Retina (tissue), 1 donor: ENCODE measurements around the gene ZFYVE26.

Source experiments
- DNase-seq: peaks from one replicate; pipeline ENCODE4 v3.0.0-alpha.2; 2016

Gene ZFYVE26

DNA sequence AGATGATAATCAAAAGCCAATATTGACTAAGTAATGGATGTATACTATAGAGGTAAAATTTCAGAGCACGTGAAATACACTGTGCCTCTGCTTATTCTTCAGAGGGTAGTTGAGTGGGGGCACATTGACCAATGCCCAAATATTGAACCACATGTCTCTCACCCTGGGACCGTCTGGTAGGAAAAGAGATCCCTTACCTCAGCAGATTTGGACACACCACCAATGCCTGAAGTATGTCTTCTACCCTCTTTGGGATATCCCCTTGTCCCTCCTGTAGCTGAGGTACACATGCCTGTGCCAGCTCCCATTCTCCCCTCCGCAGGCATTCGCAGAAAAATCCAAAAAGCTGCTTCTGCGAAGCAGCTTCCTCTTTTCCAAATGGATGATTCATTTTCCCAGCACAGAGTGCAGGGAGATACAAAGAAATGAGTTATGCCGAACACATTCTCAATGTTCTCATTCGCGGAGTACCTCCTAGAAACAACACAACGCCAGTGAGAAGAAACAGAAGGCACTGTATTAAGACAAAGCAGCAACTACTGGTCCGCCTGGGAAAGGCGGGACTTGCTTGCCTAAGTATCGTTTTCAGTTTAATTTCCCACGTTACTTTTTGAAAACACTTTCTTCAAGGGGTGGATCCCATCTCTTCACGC lies 691 bp downstream of the ZFYVE26 start:
- peak; percentile 4 for DNase-seq

DNA sequence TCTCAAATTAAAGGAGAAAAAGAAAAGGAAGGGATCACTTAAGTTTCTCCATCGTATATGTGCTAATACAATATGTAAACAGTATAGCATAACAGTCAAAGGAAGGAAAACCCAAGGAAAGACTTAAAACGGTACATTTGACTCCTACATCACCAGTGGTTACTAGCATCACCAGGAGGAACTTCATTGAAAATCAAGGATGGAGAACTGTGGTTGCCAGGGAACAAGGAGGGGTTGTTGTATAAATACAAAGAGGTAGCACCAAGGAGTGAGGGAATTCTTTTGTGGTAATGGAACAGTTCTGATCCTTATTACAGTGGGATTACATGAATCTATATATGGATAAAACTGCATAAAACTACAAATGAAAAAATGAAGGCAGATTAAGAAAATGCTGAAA lies 1.6 kb downstream of the ZFYVE26 start:
- DNase-seq: no peak

DNA sequence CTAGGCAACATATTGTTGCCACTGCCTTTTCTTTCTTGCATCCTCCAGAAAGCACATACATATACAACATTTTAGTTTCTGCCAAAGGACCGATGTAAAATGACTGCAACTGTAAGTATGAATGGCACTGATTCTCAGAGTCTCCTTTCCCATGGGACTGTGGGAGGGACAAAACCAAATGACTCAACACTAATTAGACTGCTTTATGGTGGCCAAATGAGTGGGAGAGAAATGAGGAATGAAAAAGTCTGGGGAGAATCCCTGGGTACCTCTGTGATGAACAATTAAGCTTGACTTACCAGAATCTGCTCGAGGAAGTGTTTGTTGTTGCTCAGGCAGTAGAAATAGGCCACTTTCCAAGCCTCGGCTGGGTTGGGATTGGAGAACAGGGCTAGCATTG lies 10.1 kb downstream of the ZFYVE26 start:
- no peak for DNase-seq

DNA sequence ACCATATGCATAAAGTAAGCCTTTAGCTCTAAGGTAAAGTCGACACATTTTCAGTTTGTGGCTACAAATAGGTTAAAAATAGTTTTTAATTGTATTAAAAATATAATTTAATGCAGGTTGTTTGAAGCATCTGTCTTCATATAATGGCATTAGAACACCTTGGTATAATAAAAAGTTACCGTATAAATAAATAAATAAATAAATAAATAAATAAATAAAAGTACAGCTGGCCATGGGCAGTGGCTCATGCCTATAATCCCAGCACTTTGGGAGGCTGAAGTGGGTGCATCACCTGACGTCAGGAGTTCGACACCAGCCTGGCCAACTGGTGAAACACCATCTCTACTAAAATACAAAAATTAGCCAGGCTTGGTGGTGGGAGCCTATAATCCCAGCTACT lies 15.6 kb downstream of the ZFYVE26 start:
- DNase-seq: no peak

DNA sequence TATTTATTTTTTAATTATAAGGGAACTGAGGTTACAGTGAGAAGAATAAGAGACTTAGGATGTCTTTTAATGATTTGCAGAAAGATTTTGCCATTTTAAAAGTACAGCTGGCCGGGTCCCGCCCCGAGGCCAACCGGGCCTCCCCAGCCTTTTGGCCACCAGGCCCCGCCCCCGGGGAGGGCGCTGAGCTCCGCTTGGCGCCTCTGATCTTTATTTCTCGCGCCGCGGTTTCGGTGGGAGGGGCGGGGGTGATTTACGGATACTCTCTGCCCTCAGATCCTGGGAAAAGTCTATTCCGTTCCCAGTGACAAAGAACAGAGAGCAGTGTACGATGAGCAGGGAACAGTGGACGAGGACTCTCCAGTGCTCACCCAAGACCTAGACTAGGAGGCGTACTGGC lies 17.7 kb downstream of the ZFYVE26 start:
- no peak for DNase-seq

DNA sequence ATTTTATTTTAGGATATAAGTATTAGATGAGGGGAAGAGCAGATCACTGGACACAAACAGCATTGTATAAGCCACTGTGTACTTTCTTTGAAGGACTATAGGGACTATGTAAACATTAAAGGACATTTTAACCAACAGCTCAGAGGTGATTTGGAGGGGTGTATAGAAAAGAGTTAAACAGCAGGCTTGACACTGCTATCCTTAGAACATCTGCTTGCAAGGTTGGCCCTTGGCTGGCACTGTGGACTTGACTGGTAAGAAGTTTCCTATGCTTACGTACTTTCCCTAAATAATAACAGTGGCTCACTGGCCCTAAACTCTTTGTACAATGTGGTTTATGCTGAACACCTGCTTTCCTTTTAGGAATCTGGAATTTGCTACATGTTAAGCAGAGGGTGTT lies 28.7 kb downstream of the ZFYVE26 start:
- DNase-seq: no peak

DNA sequence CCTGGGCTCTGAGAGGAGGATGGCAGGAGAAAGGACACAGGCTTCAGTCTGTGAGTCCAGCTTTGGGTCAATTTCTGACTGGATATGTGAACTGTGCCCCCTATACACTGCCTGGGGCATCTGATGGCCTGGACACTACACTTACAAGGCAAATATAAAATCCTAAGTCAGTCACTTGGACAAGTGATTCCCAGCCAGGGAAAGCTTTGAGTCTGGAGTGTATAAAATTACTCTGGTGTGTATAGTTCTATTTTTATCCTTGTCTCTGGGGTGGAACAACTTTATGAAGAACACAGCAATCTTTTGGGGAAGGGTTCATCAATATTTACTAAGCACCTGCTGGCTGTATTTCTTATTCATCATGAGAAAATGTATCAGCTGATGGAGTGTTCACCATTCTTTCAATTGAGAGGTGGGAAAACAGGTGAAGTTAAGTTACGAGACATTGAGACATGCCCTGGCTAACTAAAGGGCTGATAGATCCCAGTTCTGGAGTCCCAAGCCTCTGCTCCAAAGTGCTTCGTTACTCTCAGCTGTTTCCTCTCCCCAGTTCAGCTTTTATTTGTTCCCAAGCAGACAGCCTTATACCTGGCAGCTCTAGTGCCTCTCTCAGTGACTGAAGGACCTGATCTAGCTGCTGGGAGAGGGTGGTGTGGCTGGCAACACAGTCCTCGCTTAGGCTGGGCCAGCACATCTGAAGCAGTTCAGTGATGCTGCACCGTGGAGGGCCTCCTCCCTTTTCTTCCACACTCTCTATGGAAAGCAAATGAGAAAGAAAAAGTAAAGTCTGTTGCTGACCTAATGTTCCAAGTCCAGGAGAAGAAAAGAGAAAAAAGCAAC lies 30.9 kb downstream of the ZFYVE26 start:
- DNase-seq: no peak

DNA sequence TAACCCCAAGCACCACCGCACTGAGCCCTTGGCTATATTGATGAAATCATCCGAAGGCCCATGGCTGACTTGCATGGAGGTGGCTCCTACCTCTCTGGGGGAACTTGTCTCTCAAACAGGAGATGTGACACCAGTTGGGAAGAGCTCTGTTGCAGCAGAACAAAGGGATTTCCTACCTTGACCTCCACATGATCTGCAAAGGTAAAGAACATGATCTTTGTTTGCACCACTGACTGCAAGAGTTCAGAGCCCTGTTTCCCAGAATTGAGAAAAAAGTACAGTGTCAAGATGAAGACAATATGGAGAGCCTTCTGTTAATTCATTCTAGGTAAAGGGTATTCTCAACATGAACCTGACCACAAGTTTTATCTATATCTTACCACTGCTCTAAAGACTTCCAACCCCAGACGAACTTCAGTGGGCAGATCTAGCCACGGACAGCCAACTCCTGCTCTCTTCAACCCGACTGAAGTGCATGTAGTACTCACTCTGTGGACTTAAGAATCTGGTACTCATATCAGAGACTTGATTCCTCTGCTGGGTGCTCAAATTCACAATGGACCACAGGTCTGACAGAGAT lies 32.1 kb downstream of the ZFYVE26 start:
- no peak for DNase-seq

DNA sequence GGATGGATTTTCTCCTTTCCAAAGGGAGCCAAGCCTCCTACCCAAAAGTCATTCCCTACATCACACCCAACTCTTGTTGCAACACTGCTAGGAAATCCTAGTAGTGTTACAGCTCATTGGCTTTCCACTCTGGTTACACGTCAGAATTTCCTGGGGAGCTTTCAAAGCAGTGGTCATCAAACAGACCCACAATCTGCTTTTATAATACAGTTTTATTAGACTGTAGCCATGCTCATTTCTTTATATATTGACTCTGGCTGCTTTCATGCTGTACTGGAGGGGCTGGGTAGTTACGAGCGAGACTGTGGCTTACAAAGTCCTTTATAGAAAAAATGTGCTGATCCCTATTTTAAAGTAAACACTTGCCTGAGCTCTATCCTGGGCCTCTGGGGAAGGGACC lies 34.3 kb downstream of the ZFYVE26 start:
- no peak for DNase-seq

DNA sequence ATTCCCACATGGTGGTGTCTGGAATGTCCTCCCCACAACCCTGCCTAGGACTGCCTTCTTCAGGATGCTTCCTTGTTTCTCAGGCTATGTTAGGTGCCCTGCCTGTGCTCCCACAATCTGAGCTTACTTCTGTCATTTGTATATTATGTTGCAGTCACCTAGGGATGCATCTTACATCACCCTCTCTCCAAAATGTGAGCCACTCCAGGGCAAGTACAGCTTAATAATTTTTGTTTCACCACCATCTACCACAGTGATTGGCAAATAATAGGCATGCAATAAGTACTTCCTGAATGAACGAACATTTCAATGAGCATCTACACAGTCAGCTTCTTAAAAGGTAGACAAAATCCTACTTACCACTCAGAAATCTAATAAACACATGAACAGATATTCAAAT lies 37.6 kb downstream of the ZFYVE26 start:
- DNase-seq: no peak

DNA sequence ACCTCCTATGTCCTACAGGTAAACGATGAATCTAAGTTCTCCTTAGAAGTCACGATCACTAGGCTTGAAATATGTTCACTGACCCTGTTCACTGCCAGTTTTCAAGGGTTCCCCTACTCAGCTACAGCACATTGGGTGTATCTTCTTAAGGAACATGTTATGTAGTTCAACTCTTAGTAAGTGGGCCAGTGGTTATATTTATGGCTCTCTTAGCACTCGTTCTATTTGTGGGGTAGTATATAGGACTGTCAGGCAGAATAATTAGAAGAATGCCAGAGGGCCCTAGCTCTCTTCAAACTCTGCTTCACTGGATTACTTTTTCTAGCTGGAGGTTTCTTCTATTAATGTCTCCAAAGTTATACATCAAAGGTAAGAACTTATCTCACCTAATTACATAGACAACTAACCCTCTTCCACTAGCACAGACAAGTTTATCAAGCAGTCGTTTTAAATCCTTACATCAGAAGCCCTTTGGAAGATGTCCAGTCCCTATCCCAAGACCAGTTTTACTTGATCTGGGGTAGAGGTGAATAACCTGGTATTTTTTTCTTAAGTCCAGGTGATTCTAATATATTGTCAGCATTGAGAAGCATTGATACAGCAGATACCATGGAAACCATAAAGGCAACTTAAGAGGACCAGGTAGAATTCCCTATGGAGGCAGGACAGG lies 39.6 kb downstream of the ZFYVE26 start:
- DNase-seq: no peak

DNA sequence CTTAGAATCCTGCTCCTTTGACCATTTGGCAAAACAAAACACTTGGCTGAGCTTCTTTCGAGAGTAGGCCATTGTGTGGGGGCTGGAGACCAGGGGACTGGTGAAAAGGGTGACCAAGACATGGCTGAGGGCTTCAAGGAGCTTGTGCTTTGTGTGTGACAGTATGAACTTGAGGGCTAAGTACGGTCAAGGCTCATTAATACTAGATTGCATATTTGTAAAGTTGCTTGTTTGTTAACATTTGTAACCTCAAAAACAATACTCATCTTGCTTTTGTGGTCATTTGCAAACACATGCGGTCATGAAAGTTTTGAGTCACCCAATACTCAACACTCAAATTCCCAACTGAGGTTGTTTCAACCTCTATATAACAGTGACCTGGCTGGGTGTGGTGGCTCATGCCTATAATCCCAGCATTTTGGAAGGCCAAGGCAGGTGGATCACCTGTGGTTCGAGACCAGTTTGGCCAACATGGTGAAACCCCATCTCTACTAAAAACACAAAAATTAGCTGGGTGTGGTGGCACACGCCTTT lies 42.5 kb downstream of the ZFYVE26 start:
- no peak for DNase-seq

DNA sequence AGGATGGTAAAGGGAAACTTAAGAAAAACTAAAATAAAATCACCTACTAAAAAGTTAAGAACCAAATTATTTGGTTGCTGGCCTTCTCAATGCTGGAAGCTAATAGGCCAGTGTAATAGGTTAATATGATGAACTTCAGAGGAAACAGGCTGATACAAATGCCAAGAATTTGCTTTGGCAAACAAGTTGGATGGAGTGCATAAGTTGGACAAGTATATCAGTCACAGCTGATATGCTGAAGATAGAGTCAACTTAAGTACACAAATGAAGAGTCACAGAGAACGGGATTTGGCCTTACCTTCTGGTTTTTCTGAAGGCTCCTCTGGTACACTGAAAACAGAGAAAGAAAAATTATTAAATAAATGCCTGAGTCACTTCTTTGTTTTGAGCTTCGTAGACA lies 48.2 kb downstream of the ZFYVE26 start:
- no peak for DNase-seq

DNA sequence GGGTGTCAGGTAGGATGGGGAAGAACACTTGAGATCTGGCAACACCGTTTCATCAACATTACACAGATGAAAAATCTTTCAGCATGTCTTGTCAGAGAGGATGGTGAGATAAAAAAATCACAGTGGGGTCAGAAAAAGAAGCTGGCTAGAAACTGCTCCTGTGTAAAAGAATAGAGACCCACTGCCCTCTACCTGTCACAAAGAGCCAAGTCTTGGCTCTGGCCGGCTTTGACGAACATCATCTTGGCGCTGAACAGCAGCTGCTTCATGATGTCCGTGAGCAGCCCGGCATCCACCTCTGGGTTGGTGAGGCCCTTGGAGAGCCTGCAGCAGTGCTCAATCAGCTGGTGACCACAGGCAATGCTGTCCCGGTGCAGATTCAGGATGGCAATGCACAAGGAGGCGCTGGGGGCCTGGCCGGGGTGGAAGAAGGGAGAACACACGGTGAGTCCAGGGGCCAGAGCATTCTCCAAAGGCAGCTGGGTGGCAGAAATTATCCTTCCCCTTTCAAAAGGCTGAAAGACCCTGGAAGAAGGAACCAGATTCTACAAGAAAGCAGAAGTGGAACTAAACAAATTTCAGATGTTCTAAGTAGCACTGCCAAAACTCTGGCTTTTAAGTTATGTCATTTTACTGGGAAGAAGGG lies 50.2 kb downstream of the ZFYVE26 start:
- no peak for DNase-seq

DNA sequence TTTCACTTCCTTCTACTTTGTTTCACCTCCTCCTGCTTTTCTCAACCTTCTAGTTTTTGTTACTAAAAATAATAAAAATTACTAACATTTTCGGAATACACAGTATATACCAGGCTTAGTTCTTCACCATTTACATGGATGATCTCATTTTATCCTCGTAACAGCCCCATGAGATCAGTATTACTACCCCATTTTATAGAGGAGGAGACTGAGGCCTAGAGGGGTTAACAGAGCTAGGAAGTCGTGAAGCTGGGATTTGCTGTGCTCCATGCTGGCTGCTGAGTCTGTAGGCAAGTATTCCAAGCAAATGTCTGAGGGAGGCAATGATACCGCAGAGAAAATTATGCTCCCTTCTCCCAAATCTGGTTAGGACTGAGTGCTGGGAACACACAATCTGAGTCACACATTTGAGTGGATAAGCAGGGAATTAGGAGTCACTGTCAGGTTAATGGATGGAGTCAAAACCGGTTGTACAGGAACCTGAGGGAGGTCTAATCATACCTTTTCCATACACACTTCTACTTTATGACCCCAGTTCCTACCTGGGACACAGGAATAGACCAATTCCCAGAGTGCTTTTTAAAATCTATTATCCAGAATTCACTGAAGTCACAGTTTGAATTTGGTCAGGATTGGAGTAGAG lies 51.1 kb downstream of the ZFYVE26 start:
- no peak for DNase-seq

DNA sequence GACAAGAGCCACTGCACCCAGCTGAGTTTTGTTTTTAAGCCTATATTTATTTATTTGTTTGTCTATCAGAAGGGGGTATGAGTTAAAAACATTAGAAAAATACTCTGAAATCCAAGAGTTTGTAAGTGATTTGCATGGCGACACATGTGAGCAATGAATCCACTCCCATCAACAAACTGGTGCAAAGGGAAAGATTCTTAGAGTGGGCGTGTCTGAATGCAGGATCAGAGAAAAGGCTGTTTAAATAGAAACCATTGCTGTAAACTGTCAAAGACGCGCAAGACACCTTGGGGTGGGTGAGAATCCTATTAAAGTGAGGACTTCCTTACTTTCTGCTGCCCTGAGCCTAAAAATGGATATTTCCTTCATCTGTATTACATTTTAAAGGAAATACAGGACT lies 51.9 kb downstream of the ZFYVE26 start:
- DNase-seq: no peak

DNA sequence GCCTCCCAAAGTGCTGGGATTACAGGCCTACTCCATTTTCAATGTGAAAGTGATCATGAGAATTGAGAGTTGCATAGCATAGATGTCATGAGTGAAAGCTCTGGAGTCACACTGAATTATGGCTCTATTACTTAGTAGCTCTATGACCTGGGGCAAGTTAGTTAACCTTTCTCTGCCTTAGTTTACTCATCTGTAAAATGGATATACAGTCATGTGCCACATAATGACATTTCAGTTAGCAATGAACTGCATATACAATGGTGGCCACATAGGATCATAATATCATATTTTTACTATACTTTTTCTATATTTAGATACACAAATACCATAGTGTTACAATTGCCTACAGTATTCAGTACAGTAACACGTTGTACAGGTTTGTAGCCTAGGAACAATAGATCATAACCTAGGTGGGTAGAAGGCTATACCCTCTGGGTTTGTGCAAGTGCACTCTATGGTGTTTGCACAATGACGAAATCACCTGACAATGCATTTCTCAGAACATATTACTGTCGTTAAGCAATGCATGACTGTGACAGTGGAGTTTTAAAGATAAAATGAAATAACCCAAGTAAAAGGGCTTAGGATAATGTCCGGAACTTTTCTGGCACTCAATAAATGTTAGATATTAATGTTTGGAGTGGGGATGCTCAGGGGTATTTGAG lies 53.1 kb downstream of the ZFYVE26 start:
- no peak for DNase-seq

DNA sequence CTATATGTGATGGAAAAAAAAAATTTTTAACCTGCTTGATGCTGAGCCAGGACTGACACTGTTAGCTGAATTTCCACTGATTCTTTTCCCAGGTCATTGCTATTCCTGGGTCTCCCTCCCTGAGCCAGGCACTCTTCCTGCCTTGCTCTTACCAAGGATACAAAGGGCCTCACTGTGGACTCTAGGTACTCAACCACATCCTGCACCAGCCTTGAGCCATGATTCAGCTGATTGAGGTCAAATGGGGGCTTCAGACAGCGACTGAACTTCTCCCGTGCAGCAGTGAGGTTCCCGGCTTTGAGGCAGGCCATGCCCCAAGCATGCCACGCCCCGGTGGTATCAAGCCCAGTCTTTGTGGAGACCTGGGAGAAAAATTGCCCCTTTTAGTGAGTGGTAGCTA lies 54.3 kb downstream of the ZFYVE26 start:
- no peak for DNase-seq

DNA sequence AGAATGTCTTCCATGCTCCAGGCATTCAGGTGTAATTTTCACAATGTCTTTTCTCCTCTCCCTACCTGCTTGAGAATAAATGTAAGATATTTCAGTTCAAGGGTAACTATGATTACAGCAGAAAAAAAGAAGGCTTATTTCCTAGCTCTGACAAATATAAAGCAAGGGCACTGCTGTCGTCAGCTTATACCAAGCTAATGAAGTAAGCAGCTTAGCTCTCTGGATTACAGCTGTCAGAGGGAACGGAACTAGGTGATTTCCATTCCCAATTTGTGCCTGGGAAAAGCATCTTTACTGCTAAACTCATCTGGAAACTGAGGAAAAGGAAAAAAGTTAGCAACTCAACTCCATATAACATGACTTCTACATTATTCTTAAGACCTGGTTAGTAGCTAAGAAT lies 56.5 kb downstream of the ZFYVE26 start:
- no peak for DNase-seq

DNA sequence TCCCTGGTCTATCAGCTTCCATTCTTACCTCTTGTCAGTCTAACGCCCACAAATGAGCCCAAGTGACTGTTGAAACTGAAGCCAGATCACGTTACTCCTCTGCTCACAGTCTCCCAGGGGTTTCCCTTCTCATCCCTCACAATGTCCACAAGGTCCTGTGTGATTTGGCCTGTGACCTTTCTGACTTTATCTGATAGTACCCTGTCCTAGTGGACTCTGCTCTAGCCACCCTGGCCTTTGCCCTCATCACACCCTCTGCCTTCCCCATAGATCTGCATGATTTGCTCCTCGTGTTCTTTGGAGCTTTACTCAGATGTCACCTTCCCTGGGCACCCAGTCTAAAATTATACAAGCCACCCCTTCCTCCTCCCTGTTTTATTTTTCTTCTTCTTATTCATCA lies 59.2 kb downstream of the ZFYVE26 start:
- DNase-seq: no peak

DNA sequence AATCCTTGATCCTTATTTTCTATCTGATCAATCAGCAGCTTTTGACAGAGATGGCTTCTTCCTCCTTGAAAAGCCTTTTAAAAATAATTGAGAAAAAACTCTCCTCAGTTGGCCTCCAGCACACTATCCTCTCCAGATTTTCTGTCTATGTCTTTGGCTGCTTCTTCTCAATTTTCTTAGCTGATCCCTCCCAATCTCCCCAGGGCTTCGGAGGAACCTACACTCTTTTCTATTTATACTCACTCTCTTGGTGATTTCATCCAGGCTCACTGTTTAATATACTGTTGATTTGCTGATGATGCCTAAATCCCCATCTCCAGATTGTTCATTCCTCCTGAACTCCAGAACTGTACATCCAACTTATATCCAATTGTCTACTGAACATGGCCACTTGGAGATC lies 59.9 kb downstream of the ZFYVE26 start:
- no peak for DNase-seq
